Measurements from ENCODE around the gene PPP1R26. TPM values are rescaled to one million over a fixed set of nuclear protein-coding genes. Genes with fewer than 3 reads are reported as not detected.
"Not testable (repeated sequence)": the region's sequence is repeated elsewhere in the genome, so short reads cannot be mapped to it uniquely, and the experiment has no call there.

The PPP1R26 gene, protein sequence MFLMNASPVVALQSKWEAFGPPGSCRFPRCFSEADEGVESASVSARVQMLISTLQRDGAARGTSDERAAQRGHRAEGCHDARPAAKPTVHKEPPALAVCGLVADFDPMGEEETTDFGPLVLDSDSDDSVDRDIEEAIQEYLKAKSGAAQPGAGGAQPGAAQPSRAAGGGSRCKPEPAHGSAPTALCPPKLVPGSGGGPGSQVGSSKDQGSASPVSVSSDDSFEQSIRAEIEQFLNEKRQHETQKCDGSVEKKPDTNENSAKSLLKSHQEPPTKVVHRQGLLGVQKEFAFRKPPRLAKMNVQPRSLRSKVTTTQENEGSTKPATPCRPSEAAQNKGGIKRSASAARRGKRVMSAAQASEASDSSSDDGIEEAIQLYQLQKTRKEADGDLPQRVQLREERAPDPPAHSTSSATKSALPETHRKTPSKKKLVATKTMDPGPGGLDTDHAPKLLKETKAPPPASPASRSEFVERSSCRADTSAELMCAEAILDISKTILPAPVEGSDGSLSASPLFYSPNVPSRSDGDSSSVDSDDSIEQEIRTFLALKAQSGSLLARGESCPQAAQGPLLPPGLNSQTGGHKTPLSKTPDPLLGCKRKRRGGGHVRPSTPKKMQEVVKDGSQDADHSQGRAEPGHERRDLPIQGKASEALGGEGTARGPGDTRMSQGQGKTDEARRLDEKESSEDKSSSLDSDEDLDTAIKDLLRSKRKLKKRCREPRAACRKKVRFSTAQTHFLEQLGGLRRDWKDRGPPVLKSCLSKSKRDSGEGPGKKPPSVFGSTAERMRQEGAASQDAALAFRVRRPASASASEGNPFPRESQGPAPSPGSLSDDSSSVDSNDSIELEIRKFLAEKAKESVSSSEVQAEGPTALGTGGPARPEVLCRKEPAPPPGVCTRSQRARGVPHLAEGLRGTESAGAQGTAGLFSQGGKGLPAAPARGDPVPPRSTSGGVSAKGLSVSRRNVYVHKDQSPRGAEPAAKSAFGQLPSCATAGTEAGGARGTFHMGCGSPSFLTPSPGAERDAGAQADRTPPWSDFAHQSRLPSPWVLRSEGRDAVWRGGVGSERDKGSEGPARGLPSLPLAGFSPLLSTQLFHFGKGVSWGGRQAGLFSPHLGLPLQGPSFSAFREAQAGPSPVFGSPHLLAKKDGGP (N-terminal part only)
- 31.2 TPM for polyA plus RNA-seq (ENCODE audit: insufficient read length)
- long read RNA-seq, donor 1, full-length matches to known transcripts, result 19 of 19 reads
- long read RNA-seq, donor 1, partial matches to known transcripts, result 0 of 19 reads
- long read RNA-seq, donor 1, other reads (novel, unspliced or antisense), result 0 of 19 reads
- long read RNA-seq, donor 2, full-length matches to known transcripts, result 26 of 26 reads
- long read RNA-seq, donor 2, partial matches to known transcripts, result 0 of 26 reads
- long read RNA-seq, donor 2, other reads (novel, unspliced or antisense), result 0 of 26 reads
- long read RNA-seq, donor 3, full-length matches to known transcripts, result 18 of 18 reads
- long read RNA-seq, donor 3, partial matches to known transcripts, result 0 of 18 reads
- long read RNA-seq, donor 3, other reads (novel, unspliced or antisense), result 0 of 18 reads
- long read RNA-seq, donor 4, full-length matches to known transcripts, result 1 of 1 reads
- long read RNA-seq, donor 4, partial matches to known transcripts, result 0 of 1 reads
- long read RNA-seq, donor 4, other reads (novel, unspliced or antisense), result 0 of 1 reads
- long read RNA-seq, donor 5, full-length matches to known transcripts, result 30 of 30 reads
- long read RNA-seq, donor 5, partial matches to known transcripts, result 0 of 30 reads
- long read RNA-seq, donor 5, other reads (novel, unspliced or antisense), result 0 of 30 reads
- long read RNA-seq, donor 6, full-length matches to known transcripts, result 14 of 14 reads
- long read RNA-seq, donor 6, partial matches to known transcripts, result 0 of 14 reads
- long read RNA-seq, donor 6, other reads (novel, unspliced or antisense), result 0 of 14 reads
- long read RNA-seq, donor 7, full-length matches to known transcripts, result 28 of 28 reads
- long read RNA-seq, donor 7, partial matches to known transcripts, result 0 of 28 reads
- long read RNA-seq, donor 7, other reads (novel, unspliced or antisense), result 0 of 28 reads
- long read RNA-seq, donor 8, full-length matches to known transcripts, result 9 of 9 reads
- long read RNA-seq, donor 8, partial matches to known transcripts, result 0 of 9 reads
- long read RNA-seq, donor 8, other reads (novel, unspliced or antisense), result 0 of 9 reads

DNA sequence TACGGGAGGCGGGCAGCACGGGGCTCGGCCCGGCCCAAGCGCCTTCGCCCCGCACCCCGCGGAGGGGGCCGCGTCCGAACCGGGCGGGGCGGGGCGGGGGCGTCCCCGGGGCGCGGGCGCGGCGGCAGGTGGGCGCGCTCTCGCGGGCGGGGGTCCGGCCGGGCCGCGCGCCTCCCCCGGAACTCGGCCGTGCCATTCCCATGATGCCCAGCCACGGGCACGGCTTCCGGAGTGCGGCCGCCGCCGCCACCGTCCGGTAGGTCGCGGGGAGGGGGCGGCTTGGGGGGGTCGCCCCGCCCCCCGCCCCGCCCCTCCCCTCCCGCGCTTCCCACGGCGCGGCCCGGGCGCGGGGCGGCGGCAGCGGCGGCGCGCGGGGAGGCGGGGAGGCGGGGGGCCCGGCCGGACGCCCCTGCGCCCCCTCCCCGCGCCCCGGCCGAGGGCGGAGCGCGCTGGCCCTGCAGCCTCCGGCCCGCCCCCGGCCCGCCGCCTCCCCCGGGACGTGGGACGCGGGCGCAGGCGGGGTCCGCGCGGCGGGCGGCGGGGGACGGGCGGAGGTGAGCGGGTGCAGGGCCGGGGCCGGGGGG lies at the start of gene PPP1R26:
TSS of gene PPP1R26 (plus strand) at position 314 of the 584 bp plus-strand sequence. CDS start 4,729 bp downstream, outside the sequence.
- DNase-seq, result no peak

DNA sequence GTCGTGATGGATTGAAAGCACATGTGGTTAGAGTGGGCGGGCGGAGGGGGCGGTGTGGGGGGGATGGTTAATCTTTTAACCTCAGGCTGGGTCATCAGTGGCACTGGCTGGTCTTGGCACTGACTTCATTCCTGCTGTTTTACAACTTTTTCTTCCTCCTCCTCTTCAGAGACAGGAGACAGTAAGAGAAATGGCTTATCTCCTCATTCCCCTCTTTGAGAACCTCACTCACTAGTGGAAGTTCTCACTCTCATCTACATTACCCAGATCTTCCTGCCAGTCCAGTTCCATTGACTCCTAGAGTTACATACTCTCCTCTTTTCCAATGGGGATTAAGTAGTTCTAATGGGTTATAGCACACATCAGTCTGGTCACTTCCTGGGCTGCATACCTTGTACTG lies 42.3 kb upstream of the PPP1R26 start:
- no peak for DNase-seq

DNA sequence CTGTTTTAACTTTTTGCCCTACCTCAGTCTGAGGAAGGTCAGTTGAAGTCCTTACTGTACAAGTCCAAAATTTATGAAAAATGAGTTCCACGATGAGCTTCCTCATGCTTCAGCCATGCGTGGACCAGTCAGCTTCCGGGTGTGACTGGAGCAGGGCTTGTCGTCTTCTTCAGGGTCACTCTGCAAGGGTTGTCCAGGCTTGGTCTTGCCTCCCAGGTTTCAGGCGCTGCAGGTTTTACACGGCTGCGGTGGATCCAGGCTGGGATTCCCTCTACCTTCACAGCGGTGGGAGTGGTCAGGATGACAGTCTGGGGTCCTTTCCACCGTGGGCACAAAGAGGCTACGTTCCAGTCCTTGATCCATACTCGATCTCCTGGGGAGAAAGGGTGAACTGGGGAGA lies 41.9 kb upstream of the PPP1R26 start:
- not testable (repeated sequence) for DNase-seq

DNA sequence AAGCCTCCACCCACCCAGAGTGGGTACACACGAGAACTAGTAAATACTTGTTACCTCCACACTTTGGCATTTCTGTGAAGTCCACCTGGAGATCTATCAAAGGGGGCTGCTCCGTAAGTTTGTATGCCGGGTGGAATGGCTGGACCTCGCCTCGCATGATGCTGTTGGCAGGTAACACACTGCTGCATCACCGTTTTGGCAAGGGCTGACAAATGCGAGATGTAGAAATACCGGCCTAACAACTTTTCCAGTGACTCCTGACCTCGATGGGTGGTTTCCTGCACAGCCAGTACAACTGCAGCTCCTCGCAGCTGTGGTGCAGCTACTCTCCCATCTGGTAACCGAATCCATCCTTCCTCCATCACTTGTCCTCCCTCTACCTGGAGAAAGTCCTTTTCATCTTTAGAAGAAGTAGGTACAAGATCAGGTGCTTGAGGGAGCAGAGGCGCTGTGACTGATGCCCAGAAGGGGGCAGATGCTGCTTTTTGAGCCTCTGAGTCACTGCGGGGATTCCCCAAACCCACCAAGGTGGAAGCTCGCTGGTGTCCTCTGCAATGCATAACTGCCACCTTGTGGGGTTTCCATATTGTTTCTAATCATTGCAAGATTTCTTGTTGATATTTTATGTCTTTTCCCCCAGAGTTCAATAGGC lies 40.9 kb upstream of the PPP1R26 start:
- DNase-seq, result not testable (repeated sequence)

DNA sequence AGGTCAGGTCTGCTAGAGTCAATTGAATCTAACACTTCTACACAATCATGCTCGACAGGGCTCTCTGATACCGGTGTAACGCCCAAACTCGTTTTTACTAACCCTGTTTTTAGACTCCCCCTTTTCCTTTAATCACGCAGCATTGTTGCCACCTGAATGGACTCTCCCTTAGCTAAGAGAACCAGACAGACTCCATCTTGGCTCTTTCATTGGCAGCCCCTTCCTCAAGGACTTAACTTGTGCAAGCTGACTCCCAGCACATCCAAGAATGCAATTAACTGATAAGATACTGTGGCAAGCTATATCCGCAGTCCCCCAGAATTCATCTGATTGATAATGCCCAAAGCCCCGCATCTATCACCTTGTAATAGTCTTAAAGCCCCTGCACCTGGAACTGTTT lies 40.1 kb upstream of the PPP1R26 start:
- DNase-seq, result not testable (repeated sequence)

DNA sequence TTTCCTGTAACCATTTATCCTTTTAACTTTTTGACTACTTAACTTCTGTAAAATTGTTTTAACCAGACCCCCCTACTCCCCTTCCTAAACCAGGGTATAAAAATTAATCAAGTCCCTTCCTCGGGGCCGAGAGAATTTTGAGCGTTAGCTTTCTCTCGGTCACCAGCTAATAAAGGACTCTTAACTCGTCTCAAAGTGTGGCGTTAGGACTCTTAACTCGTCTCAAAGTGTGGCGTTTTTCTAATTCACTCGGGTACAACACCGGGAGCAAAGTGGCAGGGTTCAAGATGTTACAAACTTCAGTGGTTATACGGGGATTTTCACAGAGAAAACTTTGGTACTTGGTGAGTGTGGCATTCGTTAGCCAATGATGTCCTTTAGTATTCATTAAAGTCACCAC lies 39.7 kb upstream of the PPP1R26 start:
- DNase-seq, result no peak

DNA sequence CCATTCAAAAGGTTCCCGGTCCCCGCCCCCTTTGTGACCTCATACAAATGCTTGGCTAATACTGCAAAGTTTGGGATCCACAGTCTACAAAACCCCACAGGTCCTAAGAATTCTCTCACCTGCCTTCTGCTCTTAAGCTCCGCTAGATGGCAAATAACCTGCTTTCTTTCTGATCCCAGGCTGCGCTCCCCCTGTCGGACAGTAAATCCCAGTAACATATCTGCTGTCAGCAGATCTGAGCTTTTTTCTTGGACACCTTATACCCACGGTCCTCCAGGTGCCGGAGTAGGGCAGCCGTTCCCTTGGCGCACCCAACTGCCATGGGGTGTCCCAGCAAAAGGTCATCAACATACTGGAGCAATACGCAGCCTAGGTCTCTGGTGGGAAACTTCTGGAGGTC lies 39.0 kb upstream of the PPP1R26 start:
- DNase-seq, result no peak

DNA sequence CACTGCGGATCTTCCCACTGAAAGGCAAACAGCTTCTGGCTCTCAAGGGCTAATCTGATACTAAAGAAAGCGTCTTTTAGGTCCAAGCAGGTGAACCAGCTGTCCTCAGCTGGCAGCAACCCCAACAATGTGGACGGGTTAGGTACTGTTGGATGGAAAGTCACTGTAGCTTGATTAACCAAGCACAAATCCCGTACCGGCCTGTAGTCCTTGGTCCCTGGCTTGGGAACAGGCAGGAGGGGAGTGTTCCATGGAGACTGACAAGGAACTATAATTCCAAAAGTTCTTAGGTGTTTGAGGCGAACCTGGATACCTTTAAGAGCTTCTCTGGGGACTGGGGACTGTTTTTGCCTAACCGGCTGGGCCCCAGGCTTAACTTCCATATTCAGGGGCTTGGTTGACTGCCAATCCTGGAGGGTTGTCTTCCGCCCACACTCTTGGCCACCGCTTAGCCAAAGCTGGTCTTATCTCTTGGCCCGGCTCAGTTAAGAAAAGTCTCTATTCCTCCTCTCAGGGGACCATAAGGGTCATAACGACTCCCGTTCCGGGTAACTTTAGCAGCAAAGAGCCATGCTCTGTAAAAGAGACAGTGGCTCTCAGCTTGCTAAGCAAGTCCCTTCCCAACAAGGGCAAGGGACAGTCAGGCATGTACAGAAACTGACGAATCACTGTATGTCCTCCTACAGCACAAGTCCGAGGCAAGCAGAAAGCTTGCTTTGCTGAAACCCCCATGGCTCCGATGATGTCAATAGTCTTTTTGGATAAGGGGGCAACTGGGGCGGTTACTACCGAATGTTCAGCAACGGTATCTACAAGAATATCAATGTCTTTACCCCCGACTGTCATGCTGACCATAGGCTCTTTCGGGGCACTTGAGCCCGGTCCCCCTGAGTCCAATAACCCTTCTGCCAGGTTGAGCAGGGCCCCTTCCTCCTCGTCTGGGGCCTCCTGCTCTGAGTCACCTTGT lies 38.2 kb upstream of the PPP1R26 start:
- DNase-seq, result not testable (repeated sequence)

DNA sequence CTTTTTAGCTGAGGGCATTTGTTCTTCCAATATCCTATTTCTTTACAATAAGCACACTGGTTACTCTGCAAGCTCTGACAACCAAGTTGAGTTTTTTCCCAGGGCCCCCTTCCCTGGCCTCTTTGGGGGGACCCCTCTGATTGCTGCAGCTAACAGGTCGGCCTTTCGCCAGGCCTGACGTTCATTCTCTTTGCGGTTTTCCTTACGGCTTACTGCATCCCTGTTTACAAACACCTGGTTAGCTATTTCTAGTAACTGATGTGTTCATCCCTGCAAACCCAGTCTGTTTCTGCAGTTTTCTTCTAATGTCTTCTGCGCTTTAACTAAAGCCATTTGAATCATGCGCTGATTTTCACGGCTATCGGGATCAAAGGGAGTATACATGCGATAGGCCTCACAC lies 37.5 kb upstream of the PPP1R26 start:
- no peak for DNase-seq

DNA sequence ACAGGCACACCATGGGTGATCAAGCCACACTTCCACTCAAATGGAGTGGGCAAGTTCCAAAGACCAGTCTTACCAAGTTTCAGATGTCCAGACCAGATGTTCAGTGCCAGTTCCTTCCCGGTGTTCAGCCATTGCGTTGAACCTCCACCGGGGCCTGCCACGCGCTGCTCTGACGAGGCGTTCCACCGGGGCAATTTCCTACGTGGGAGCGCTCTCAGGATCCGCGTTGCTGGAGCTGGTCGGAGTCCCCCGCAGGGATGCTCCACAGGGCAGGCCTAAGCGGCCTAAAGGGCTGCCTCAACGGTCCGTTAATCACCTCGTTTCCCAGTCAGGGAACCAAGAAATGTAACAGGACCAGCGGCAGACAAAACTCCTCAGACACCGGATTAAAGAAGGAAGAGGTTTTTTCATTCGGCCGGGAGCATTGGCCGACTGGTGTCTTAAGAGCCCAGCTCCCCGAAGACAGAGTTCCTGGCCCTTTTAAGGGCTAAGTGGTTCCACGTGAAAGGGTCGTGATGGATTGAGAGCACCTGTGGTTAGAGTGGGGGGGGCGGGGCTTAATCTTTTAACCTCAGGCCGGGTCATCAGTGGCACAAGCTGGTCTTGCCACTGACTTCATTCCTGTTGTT lies 35.7 kb upstream of the PPP1R26 start:
- no peak for DNase-seq

DNA sequence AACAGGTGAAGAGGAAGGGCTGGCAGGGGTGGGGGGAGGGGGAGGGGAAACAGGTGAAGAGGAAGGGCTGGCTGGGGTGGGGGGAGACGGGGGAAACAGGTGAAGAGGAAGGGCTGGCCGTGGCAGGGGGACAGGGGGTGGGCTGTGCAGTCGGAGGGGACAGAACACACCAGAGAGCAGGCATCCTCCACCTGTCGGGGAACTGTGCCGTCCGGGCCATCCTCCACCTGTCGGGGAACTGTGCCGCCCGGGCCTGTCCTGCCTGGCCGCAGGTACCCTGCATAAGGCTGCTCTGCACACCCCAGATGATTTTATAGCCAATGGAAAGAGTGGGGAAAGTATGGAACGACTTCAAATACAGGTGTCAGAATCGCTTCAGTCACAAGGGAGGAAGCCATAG lies 32.5 kb upstream of the PPP1R26 start:
- DNase-seq, result no peak

DNA sequence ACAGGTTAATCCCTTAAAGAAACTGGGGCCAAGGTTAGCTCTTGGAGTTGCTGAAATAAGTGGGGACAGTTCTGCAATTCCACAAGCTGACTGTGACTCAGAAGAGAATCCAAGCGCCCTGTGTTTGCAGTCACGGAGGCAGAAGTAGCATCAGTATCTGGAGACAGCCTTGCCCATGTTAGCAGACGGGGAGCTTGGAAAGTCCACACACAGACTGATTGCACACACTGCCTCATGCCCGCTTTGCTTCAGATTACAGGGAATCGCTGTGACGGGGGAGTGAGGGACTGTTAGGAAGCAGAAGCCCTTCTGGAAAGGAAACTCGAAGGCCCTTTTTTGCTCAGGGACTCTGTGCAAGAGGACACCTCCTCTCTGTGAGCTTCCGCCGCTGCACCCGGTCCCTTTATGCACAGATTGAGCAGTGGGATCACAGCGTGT lies 30.9 kb upstream of the PPP1R26 start:
- no peak for DNase-seq

DNA sequence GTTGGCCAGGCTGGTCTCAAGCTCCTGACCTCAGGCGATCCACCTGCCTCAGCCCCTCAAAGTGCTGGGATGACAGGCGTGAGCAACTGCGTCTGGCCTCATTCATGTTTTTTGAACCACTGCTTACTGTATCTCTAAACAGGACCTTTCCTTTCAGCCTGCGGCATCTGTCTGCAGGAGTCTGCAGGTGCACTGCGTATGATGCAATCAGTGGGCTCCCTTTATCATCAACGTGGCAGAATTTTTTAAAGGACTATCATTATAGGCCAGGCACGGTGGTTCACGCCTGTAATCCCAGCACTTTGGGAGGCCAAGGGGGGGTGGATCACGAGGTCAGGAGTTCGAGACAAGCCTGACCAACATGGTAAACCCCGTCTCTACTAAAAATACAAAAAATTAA lies 30.1 kb upstream of the PPP1R26 start:
- not testable (repeated sequence) for DNase-seq

DNA sequence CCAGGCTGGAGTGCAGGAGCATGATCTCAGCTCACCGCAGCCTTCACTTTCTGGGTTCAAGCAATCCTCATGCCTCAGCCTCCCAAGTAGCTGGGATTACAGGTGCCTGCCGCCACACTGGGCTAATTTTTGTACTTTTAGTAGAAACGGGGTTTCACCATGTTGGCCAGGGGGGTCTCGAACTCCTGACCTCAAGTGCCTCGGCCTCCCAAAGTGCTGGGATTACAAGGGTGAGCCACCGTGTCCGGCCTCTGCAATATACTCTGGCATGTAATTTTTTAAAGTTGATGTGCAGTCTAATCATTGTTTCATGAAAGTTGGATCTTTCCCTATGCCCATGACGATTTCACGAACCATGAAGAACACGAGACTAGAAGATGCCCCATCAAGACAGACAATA lies 28.6 kb upstream of the PPP1R26 start:
- DNase-seq, result no peak

DNA sequence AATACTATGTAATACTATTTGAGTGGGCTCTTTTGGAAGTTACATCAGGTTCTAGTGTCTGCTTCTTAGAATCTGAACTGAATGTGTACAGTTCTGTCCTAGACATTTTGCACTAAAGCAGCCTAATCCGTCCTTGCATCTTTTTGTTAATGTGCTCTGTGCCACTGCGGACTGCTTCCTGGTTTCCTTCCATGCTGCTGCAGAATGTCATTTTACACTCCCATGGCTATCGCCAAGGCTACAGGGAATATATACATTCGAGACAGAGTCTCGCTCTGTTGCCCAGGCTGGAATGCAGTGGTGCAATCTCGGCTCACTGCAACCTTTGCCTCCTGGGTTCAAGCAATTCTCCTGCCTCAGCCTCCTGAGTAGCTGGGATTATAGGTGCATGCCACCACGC lies 27.7 kb upstream of the PPP1R26 start:
- DNase-seq, result not testable (repeated sequence)

DNA sequence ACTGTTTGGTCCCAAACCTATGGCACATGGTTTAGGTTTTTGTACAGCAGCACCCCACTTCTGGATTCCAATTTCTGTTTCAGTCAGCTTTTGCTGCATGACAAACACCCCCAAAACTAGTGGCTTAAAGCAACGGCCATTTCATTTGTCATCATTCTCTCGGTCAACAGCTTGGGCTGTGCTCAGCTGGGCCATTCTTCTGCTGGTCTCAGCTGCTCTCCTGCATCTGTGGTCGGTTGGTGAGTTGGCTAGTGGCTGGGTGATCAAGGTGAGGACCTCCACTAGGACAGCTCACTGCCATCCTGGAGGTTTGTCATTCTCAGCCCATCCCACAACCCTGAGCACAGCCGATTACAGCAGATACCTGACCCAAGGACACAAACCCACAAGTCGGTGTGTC lies 24.8 kb upstream of the PPP1R26 start:
- no peak for DNase-seq

DNA sequence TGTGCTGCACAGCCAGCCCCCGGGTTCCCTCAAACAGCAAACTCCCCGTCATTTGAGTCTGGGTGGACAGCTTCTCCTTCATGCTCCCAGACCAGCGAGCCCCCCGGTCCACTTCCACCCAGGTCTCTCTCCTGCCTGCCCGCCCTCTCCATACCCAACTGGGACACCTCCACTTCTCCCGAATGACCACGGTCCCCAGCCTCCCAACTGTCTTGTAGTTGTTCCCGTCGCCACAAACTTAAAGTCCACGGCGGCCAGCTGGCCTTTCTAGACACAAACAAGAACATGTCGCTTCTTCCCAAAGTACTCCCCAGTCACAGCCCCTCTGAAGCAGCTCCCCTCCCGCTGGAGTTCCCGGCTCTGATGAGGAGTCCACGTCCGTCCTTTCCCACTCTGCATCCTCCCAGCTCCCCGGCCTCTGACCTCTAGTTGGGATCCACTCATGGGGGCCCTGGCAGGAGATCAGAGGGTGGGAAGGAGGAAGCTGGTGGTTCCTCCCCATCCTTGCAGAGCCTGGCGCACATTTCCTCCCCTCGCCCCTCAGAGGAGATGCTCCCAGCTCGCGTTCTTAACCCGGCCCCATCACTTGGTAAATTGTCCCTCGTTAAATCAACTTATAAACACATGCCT lies 24.1 kb upstream of the PPP1R26 start:
- DNase-seq, result no peak

Data from left kidney (tissue), 8 donors.